PC-3 (cell line): ENCODE measurements around the gene KCNG1.

ENCODE experiments used
- EZH2phosphoT487 ChIP-seq: fragments of 300-600 bp; sonication (generic); IDR thresholded peaks from 2 replicates; pipeline ENCODE4 v1.6.1; 2018; ENCODE audit warnings: mild to moderate bottlenecking, antibody characterized with exemption, low read length, borderline replicate concordance
- TF ChIP-seq, protein P1 (sequence below): fragments of 300-600 bp; sonication (generic); conservative IDR thresholded peaks from 2 replicates; pipeline ENCODE4 v1.5.1; 2017; ENCODE audit warnings: antibody characterized with exemption, low read depth, mild to moderate bottlenecking, low read length

DNA sequence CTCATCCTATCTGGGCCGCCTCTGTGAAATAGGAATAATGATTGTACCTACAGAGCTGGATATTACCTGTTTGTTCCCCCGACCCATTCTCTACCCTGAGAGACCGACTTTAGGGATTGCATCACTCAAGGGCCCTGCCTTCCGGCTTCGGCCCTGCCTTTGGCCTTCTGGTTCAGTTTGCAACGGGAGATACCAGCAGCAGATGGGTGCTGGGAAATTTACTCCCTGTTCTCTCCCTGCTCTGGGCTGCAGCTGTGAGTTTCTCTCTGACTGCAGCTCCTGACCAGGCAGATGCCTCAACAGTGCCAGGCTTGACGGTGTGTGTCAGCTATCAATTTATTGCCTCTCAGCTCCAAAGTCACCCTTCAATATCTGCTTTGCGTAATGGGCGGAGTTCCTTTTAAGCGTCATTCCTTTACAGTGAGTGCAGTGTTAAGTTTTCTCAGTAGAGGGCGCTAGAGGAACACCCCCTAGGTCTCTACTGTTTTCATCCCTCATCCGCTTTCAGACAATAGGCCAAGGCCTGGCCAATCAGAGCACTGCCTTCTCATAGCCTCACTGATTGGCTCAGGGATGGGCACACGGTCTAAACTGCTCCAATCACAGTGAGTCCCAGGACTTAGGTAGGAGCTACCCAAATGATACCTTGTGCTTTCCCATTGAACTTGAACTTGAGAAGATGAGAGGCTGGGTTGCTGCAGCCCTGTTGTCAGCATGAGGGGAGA, 30.0 kb downstream of the KCNG1 start:
- TF ChIP-seq, protein P1, sequence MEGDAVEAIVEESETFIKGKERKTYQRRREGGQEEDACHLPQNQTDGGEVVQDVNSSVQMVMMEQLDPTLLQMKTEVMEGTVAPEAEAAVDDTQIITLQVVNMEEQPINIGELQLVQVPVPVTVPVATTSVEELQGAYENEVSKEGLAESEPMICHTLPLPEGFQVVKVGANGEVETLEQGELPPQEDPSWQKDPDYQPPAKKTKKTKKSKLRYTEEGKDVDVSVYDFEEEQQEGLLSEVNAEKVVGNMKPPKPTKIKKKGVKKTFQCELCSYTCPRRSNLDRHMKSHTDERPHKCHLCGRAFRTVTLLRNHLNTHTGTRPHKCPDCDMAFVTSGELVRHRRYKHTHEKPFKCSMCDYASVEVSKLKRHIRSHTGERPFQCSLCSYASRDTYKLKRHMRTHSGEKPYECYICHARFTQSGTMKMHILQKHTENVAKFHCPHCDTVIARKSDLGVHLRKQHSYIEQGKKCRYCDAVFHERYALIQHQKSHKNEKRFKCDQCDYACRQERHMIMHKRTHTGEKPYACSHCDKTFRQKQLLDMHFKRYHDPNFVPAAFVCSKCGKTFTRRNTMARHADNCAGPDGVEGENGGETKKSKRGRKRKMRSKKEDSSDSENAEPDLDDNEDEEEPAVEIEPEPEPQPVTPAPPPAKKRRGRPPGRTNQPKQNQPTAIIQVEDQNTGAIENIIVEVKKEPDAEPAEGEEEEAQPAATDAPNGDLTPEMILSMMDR, result peak; percentile 99
- no peak for TF ChIP-seq EZH2phosphoT487
